LNCAP (cell line): ENCODE measurements around the gene USP11.

Experiments
- CTCF ChIP-seq: fragments of 450-650 bp; IDR thresholded peaks from 2 replicates; pipeline ENCODE4 v1.5.1; 2017; ENCODE audit warnings: mild to moderate bottlenecking

USP11 gene

GRCh38 chrX:47272013-47272408 is 39.2 kb downstream of the USP11 start:
- no peak for TF ChIP-seq CTCF

GRCh38 chrX:47273011-47273730 is 40.4 kb downstream of the USP11 start:
- TF ChIP-seq CTCF, result no peak

- no peak for TF ChIP-seq CTCF
These were observed 45.9 kb downstream of the USP11 start for GRCh38 chrX:47278691-47279090.

GRCh38 chrX:47283015-47283771 is 50.4 kb downstream of the USP11 start:
- TF ChIP-seq CTCF, result no peak

- no peak for TF ChIP-seq CTCF
These were observed 53.1 kb downstream of the USP11 start for GRCh38 chrX:47285836-47286320.

- no peak for TF ChIP-seq CTCF
These were observed 60.3 kb downstream of the USP11 start for GRCh38 chrX:47293106-47293505.

GRCh38 chrX:47296766-47297365 is 64.1 kb downstream of the USP11 start:
- TF ChIP-seq CTCF, result no peak
